IMR-90 (cell line): ENCODE results near the gene AMBRA1. TPM values are rescaled to one million over a fixed set of nuclear protein-coding genes. Genes with fewer than 3 reads are reported as not detected.

Experiments
- ATAC-seq: fragments of 200-7000 bp; cut with Tn5 transposase; 2 replicates; pipeline ENCODE4 v1.9.1; 2020; ENCODE audit warnings: low read depth, mild to moderate bottlenecking, moderate library complexity
- BruUV-seq: library from RNA; stranded (reverse); fragments of 400-500 nt; replicated peaks from 2 replicates; lab custom pipeline; 2021; lab: Mats Ljungman, UMichigan
- CTCF ChIA-PET: fragments of 300-600 bp; formaldehyde crosslinking; extraction: SDS; loops from one replicate; lab custom pipeline; 2021; ENCODE audit warnings: antibody characterized with exemption; lab: Yijun Ruan, JAX
- POLR2A ChIA-PET: fragments of 300-600 bp; sonication (Branson Sonifier 250); formaldehyde crosslinking; loops from one replicate; lab custom pipeline; 2022; ENCODE audit warnings: antibody characterized with exemption; ENCODE audit not compliant: unreplicated experiment; lab: Charles Lee
- DNase-seq: peaks from one replicate; pipeline ENCODE4 v3.0.0; 2013
- H2AFZ ChIP-seq: replicated peaks from 2 replicates; pipeline ENCODE3; 2013; ENCODE audit warnings: low read length, mild to moderate bottlenecking; ENCODE audit not compliant: poor library complexity
- H2AK5ac ChIP-seq: 2 replicates; pipeline ENCODE4 v1.6.1; 2013; ENCODE audit warnings: low read depth, low read length, inconsistent platforms
- H2AK9ac ChIP-seq: replicated peaks from 2 replicates; pipeline ENCODE3; 2013; ENCODE audit warnings: mild to moderate bottlenecking, low read depth, low read length, moderate library complexity; ENCODE audit not compliant: poor library complexity
- H2BK120ac ChIP-seq: 2 replicates; pipeline ENCODE4 v1.6.1; 2013; ENCODE audit warnings: low read depth, low read length, inconsistent platforms
- H2BK15ac ChIP-seq: 3 replicates; pipeline ENCODE4 v1.6.1; 2013; ENCODE audit warnings: low read depth, low read length, inconsistent platforms
- H2BK20ac ChIP-seq: 2 replicates; pipeline ENCODE4 v1.6.1; 2013; ENCODE audit warnings: low read depth, mild to moderate bottlenecking, inconsistent platforms, low read length, moderate library complexity
- H2BK5ac ChIP-seq: 2 replicates; pipeline ENCODE4 v1.6.1; 2013; ENCODE audit warnings: mild to moderate bottlenecking, low read depth, low read length, inconsistent platforms; ENCODE audit not compliant: poor library complexity, severe bottlenecking
- H3K14ac ChIP-seq: replicated peaks from 2 replicates; pipeline ENCODE4 v1.6.1; 2013; ENCODE audit warnings: low read depth, low read length, inconsistent platforms
- H3K18ac ChIP-seq: 2 replicates; pipeline ENCODE4 v1.6.1; 2013; ENCODE audit warnings: low read depth, low read length, control low read depth
- H3K23ac ChIP-seq: 2 replicates; pipeline ENCODE4 v1.6.1; 2013; ENCODE audit warnings: low read depth, low read length, inconsistent platforms
- H3K27ac ChIP-seq: 2 replicates; pipeline ENCODE4 v1.5.1; 2013; ENCODE audit warnings: mild to moderate bottlenecking, control low read depth, low read length; ENCODE audit not compliant: insufficient read depth
- H3K27me3 ChIP-seq: 2 replicates; pipeline ENCODE4 v1.6.1; 2013; ENCODE audit warnings: low read length; ENCODE audit not compliant: control insufficient read depth, insufficient read depth
- H3K36me3 ChIP-seq: 2 replicates; pipeline ENCODE4 v1.6.1; 2013; ENCODE audit warnings: low read length, mixed read lengths; ENCODE audit not compliant: control insufficient read depth, insufficient read depth
- H3K4ac ChIP-seq: 2 replicates; pipeline ENCODE4 v1.6.1; 2013; ENCODE audit warnings: low read depth, low read length, inconsistent platforms
- H3K4me1 ChIP-seq: 2 replicates; pipeline ENCODE4 v1.6.1; 2013; ENCODE audit warnings: low read length, mixed read lengths; ENCODE audit not compliant: control insufficient read depth, insufficient read depth
- H3K4me2 ChIP-seq: 2 replicates; pipeline ENCODE4 v1.6.1; 2013; ENCODE audit warnings: low read depth, mild to moderate bottlenecking, control low read depth, low read length, moderate library complexity
- H3K4me3 ChIP-seq: 2 replicates; pipeline ENCODE4 v1.5.1; 2013; ENCODE audit warnings: low read depth, mild to moderate bottlenecking, control low read depth, low read length, moderate library complexity; ENCODE audit not compliant: insufficient read depth
- H3K56ac ChIP-seq: 2 replicates; pipeline ENCODE4 v1.6.1; 2013; ENCODE audit warnings: low read length, inconsistent platforms; ENCODE audit not compliant: insufficient read depth; ENCODE audit errors: extremely low read depth
- H3K79me1 ChIP-seq, 2 experiments: 2 replicates each; pipeline ENCODE4 v1.6.1; 2013; ENCODE audit warnings: low read length in 2 of 2, inconsistent platforms in 1 of 2, low read depth in 1 of 2
- H3K9ac ChIP-seq: 2 replicates; pipeline ENCODE4 v1.6.1; 2013; ENCODE audit warnings: low read depth, low read length, control low read depth
- H3K9me1 ChIP-seq: 2 replicates; pipeline ENCODE4 v1.6.1; 2013; ENCODE audit warnings: low read length, inconsistent platforms; ENCODE audit not compliant: insufficient read depth
- H3K9me3 ChIP-seq: 2 replicates; pipeline ENCODE4 v1.6.1; 2013; ENCODE audit warnings: low read length; ENCODE audit not compliant: control insufficient read depth, insufficient read depth
- H4K20me1 ChIP-seq: 2 replicates; pipeline ENCODE4 v1.6.1; 2013; ENCODE audit warnings: low read length, inconsistent platforms; ENCODE audit not compliant: insufficient read depth
- H4K5ac ChIP-seq: 2 replicates; pipeline ENCODE4 v1.6.1; 2013; ENCODE audit warnings: mild to moderate bottlenecking, low read depth, low read length, control low read depth
- H4K8ac ChIP-seq, 2 experiments: 2 replicates each; pipeline ENCODE4 v1.6.1; 2013; ENCODE audit warnings: low read depth in 2 of 2, low read length in 2 of 2, control low read depth in 1 of 2, inconsistent platforms in 1 of 2
- H4K91ac ChIP-seq: 2 replicates; pipeline ENCODE4 v1.6.1; 2013; ENCODE audit warnings: low read depth, low read length, inconsistent platforms; ENCODE audit not compliant: insufficient read depth
- MAZ ChIP-seq: IDR thresholded peaks from 2 replicates; pipeline ENCODE4 v1.6.1; 2012; ENCODE audit warnings: low read depth, mild to moderate bottlenecking, low read length, improper control_type of control experiment, moderate library complexity, borderline replicate concordance
- POLR2A ChIP-seq: IDR thresholded peaks from 2 replicates; pipeline ENCODE4 v1.6.1; 2012; ENCODE audit warnings: mild to moderate bottlenecking, low read depth, low read length
- RCOR1 ChIP-seq: IDR thresholded peaks from 2 replicates; pipeline ENCODE4 v1.6.1; 2012; ENCODE audit warnings: mild to moderate bottlenecking, low read length, improper control_type of control experiment; ENCODE audit not compliant: insufficient replicate concordance
- SMC3 ChIP-seq: fragments of 150-350 bp; IDR thresholded peaks from 2 replicates; pipeline ENCODE4 v1.6.1; 2016; ENCODE audit warnings: low read depth, mild to moderate bottlenecking, antibody characterized with exemption, low read length, moderate library complexity
- WGBS, 2 experiments: methylation state at CpG; one replicate each; pipeline versions ENCODE4 v1.1.5 to v1.1.7; 2013; ENCODE audit warnings: missing lambda C conversion rate in 2 of 2; ENCODE audit not compliant: insufficient read length in 1 of 2; ENCODE audit errors: extremely low coverage in 2 of 2; 5-methylcytosine and 5-hydroxymethylcytosine counted together
- dilution Hi-C: fragments of 300-500 bp; cut with HindIII; formaldehyde crosslinking; loops from one replicate; pipeline ENCODE4 v1.14.3; 2018; ENCODE audit warnings: low sequenced_read_pairs; ENCODE audit not compliant: unreplicated experiment
- in situ Hi-C: fragments of 300-500 bp; cut with MboI; formaldehyde crosslinking; loops from 3 replicates; pipeline ENCODE4 v1.14.3; 2019; ENCODE audit warnings: low sequenced_read_pairs, inconsistent platforms, mixed read lengths
- intact Hi-C: fragments of 100-400 bp; cut with micrococcal nuclease; formaldehyde crosslinking; loops from 2 replicates; pipeline ENCODE4 v1.10.0; 2022
- polyA plus RNA-seq, 3 experiments: library from polyadenylated mRNA; depleted of rRNA; stranded (reverse); fragments of >200 nt; gene quantifications; 2 replicates each; pipeline ENCODE4 v1.2.3, GENCODE V29; 2012; ENCODE audit warnings: low replicate concordance in 1 of 3
- total RNA-seq: library from RNA; depleted of rRNA; stranded (reverse); fragments of >200 nt; gene quantifications from 2 replicates; pipeline ENCODE4 v1.2.3, GENCODE V29; 2012

AMBRA1 gene
- total and polyA plus RNA-seq, 2 of the 4 experiments (the other 2 are of a cell fraction): 9.4 to 18.3 TPM

DNA sequence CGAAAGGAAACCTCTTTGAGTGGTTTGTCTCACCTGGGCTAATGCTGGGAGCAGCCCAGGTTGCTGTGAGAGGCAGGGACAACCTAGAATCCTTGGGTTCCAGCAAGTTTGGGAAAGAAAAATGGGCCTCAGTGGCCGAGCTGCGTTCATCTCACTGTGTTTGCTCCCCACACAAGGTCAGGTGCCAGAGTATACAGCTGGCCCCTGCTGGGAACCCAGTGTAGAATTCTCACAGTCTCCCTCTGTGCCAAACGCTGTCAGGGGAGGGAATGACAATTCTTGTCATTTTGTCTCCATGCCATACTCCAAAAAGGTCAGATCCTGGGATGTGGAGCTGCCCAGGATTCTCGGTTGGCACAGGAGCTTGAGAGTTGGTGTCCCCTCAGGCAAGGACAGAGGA, 242.2 kb downstream of the AMBRA1 start:
- Histone ChIP-seq H3K9me1 (peaks cover 7% of the 10 kb centered on the region), H2BK20ac (no peak overlapping the region), H2AK5ac (no peak overlapping the region), H2BK120ac (no peak overlapping the region), H2BK15ac (no peak overlapping the region), H3K56ac (no peak overlapping the region), H3K79me1 (peaks cover 25 to 85% of the 10 kb centered on the region in 2 experiments), H2BK5ac (no peak overlapping the region), H3K9me3 (no peaks in the 10 kb centered on the region), H3K27ac (no peak overlapping the region), H4K8ac (no peak overlapping the region), H3K4me2 (no peak overlapping the region), H3K36me3 (no peaks in the 10 kb centered on the region), H3K4ac (no peak overlapping the region), H4K5ac (no peak overlapping the region), H3K9ac (no peak overlapping the region), H4K91ac (no peak overlapping the region), H3K4me1 (peaks cover 19% of the 10 kb centered on the region), H3K14ac (no peak overlapping the region), H3K23ac (no peak overlapping the region), H2AK9ac (no peak overlapping the region), H2AFZ (no peak overlapping the region), H3K18ac (no peak overlapping the region), H3K4me3 (no peak overlapping the region), H3K27me3 (no peaks in the 10 kb centered on the region), H4K20me1 (peaks cover 35% of the 10 kb centered on the region)
- ATAC-seq (no peak), DNase-seq (no peak)
- TF ChIP-seq POLR2A (no peak), MAZ (no peak), RCOR1 (no peak), SMC3 (no peak)
- in situ Hi-C loops (no loop called here), dilution Hi-C loops (no loop called here), intact Hi-C loops (no loop called here)
- WGBS, 2 experiments: 40% methylated on average over 1 of the region's 5 CpGs; no CpG with 5 or more reads in 1 of the 2 experiments
- no TSS peak for BruUV-seq
- ChIA-PET CTCF (interaction anchor here (0.6 to 1.5 kb wide), 2 partner anchors 10 to 13 kb away, joined by 3 to 4 read pairs; no protein-coding TSS in a partner anchor), POLR2A (no interaction called here)
